ENCODE data around the gene NUSAP1. TPM values are rescaled to one million over a fixed set of nuclear protein-coding genes. Genes with fewer than 3 reads are reported as not detected.
"Not testable (repeated sequence)": the region's sequence is repeated elsewhere in the genome, so short reads cannot be mapped to it uniquely, and the experiment has no call there.

Gene NUSAP1
- total RNA-seq, 4 donors from 2014 or later: 1.0 to 101 TPM; not detected in 2

DNA sequence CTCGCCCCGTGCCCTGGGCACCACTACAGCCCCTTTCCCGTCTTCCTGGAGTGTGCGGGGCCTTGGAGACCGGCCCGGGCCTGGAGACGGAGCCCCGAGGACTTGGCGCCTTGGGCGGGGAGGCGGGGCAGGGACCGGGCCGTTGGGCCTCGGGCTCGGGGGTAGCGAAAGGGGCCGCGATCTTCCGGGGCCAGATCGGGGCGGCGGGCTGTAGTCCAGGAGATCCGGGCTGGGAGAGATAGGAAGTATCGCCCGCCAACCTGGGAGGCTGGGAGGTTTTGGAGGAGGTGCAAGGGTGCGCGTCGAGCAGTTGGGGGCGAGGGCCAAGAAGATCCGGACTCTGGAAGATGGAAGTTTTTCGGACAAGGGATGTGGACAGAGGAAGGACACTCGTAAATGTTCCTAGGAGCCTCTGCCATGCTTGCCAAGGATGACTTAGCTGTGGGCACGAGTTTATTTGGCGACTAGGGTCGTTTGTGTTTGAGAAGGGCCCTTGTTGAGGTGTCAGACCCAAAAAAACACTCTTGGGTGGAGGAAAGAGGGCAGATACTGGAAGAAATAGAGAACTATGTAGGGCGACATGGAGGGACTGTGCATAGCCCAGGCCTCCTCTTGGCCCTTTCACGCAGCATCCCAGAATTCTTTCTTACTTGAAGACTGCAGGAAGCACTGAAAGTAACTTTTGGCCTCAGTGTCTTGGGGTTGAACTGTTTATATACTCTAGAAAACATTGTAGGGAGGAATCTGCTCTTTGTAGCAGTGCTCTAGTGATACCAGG is 84.9 kb downstream of the NUSAP1 start:
- intact Hi-C loops (cut with DNase I; ENCODE audit: low total_unique reads): no loop called here
- Histone ChIP-seq H3K27me3 (no peaks in the 10 kb centered on the region), H3K4me3 (peak overlapping the region; percentile 69 to 90), H3K9me3 (no peaks in the 10 kb centered on the region), H3K27ac (peak overlapping the region; percentile 75 to 79), H3K4me1 (peaks cover 0 to 16% of the 10 kb centered on the region in 2 donors), H3K36me3 (no peaks in the 10 kb centered on the region)
- DNase-seq: peak; percentile 21 to 32
- TF ChIP-seq, protein P1, sequence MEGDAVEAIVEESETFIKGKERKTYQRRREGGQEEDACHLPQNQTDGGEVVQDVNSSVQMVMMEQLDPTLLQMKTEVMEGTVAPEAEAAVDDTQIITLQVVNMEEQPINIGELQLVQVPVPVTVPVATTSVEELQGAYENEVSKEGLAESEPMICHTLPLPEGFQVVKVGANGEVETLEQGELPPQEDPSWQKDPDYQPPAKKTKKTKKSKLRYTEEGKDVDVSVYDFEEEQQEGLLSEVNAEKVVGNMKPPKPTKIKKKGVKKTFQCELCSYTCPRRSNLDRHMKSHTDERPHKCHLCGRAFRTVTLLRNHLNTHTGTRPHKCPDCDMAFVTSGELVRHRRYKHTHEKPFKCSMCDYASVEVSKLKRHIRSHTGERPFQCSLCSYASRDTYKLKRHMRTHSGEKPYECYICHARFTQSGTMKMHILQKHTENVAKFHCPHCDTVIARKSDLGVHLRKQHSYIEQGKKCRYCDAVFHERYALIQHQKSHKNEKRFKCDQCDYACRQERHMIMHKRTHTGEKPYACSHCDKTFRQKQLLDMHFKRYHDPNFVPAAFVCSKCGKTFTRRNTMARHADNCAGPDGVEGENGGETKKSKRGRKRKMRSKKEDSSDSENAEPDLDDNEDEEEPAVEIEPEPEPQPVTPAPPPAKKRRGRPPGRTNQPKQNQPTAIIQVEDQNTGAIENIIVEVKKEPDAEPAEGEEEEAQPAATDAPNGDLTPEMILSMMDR (IDR thresholded peaks at IDR 0.05): no peak
- TF ChIP-seq POLR2A (IDR thresholded peaks at IDR 0.05): no peak

- Histone ChIP-seq H3K36me3 (no peaks in the 10 kb centered on the region), H3K4me1 (peaks cover 0 to 9% of the 10 kb centered on the region in 2 donors), H3K27me3 (no peaks in the 10 kb centered on the region), H3K9me3 (no peaks in the 10 kb centered on the region), H3K27ac (no peak overlapping the region), H3K4me3 (no peak overlapping the region)
- intact Hi-C loops (cut with DNase I; ENCODE audit: low total_unique reads): no loop called here
- DNase-seq: no peak
- TF ChIP-seq, protein P1 (IDR thresholded peaks at IDR 0.05): no peak
- TF ChIP-seq POLR2A (IDR thresholded peaks at IDR 0.05): no peak
Measured at GRCh38 chr15:41423979-41424659, 91.4 kb downstream of the NUSAP1 start.

DNA sequence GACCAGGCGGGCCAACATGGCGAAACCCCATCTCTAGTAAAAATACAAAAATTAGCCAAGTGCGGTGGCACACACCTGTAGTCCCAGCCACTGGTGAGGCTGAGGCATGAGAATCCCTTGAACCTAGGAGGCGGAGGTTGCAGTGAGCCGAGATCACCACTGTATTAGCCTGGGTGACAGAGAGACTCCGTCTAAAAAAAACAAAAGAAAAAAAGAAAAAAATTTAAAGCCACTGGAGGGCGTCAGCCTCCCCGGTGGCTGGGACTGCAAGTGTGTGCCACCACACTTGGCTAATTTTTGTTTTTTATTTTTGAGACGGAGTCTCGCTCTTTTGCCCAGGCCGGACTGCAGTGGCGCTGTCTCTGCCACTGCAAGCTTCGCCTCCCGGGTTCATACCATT is 92.1 kb downstream of the NUSAP1 start:
- Histone ChIP-seq H3K27me3 (no peaks in the 10 kb centered on the region), H3K4me3 (no peak overlapping the region), H3K36me3 (no peaks in the 10 kb centered on the region), H3K4me1 (peaks cover 0 to 7% of the 10 kb centered on the region in 2 donors), H3K27ac (no peak overlapping the region), H3K9me3 (no peaks in the 10 kb centered on the region)
- intact Hi-C loops (cut with DNase I; ENCODE audit: low total_unique reads): no loop called here
- no peak for TF ChIP-seq POLR2A (IDR thresholded peaks at IDR 0.05)
- TF ChIP-seq, protein P1 (IDR thresholded peaks at IDR 0.05): no peak
- no peak for DNase-seq

- intact Hi-C loops (cut with DNase I; ENCODE audit: low total_unique reads); H3K27ac ChIP-seq; H3K4me1 ChIP-seq; H3K36me3 ChIP-seq; H3K4me3 ChIP-seq; DNase-seq; H3K9me3 ChIP-seq; H3K27me3 ChIP-seq: not testable (repeated sequence)
Measured at GRCh38 chr15:41425907-41426306, 93.2 kb downstream of the NUSAP1 start.

GRCh38 chr15:41429003-41429890 is 96.6 kb downstream of the NUSAP1 start:
- H3K36me3 ChIP-seq: no peaks in the 10 kb centered on the region
- intact Hi-C loops (cut with DNase I; ENCODE audit: low total_unique reads): no loop called here
- no peak for DNase-seq
- no peak overlapping the region for H3K27ac ChIP-seq
- no peak overlapping the region for H3K4me3 ChIP-seq
- no peaks in the 10 kb centered on the region for H3K27me3 ChIP-seq
- H3K4me1 ChIP-seq: no peaks in the 10 kb centered on the region
- no peak for TF ChIP-seq POLR2A (IDR thresholded peaks at IDR 0.05)
- TF ChIP-seq, protein P1 (IDR thresholded peaks at IDR 0.05): no peak
- no peaks in the 10 kb centered on the region for H3K9me3 ChIP-seq

Other genes starting within 250 kb of the NUSAP1 start
- 10 to 100 TPM; 28.7 to 33.3 (median 30.2) TPM for gene INO80, start 216.6 kb upstream of the NUSAP1 start, total RNA-seq
- gene EXD1, start 102.1 kb upstream of the NUSAP1 start, total RNA-seq: not detected
- gene CHP1, start 101.6 kb upstream of the NUSAP1 start, total RNA-seq: 100 to 1,000 TPM in 1 of 4 donors, 10 to 100 TPM in 3; 54.7 to 129 (median 65.6) TPM
- 10 to 100 TPM in 1 of 4 donors, not detected in 3; 11.0 TPM for gene OIP5, start 290 bp upstream of the NUSAP1 start, total RNA-seq
- gene NDUFAF1, start 69.6 kb downstream of the NUSAP1 start, total RNA-seq: 10 to 100 TPM in 2 of 4 donors, 1 to 10 TPM in 2; 2.1 to 25.0 (median 11.2) TPM
- gene RTF1, start 84.2 kb downstream of the NUSAP1 start, total RNA-seq: 10 to 100 TPM in 3 of 4 donors, 1 to 10 TPM in 1; 7.4 to 39.6 (median 24.2) TPM
- 1 to 10 TPM in 1 of 4 donors, under 1 TPM in 1, not detected in 2; 0.41 to 1.3 TPM for gene ITPKA, start 161.0 kb downstream of the NUSAP1 start, total RNA-seq
- gene LTK, start 180.9 kb downstream of the NUSAP1 start, total RNA-seq: under 1 TPM in 2 of 4 donors, not detected in 2; 0.24 to 0.55 TPM
- gene RPAP1, start 211.4 kb downstream of the NUSAP1 start, total RNA-seq: 10 to 100 TPM in 3 of 4 donors, 1 to 10 TPM in 1; 3.8 to 42.5 (median 25.8) TPM
- 10 to 100 TPM in 3 of 4 donors, 1 to 10 TPM in 1; 6.5 to 34.8 (median 24.3) TPM for gene TYRO3, start 226.3 kb downstream of the NUSAP1 start, total RNA-seq

Measured in uterus (tissue), 4 donors.